Fibroblast of lung (primary cell): ENCODE results near the gene FRMD4A. TPM values are rescaled to one million over a fixed set of nuclear protein-coding genes. Genes with fewer than 3 reads are reported as not detected.

ENCODE experiments used
- DNase-seq, 2 donors: peaks; one replicate each; pipeline versions ENCODE4 v3.0.0 to v3.0.0-alpha.2; 2010; ENCODE audit warnings: low read depth in 2 of 2
- H2AFZ ChIP-seq: 2 replicates; pipeline ENCODE4 v1.5.1; 2012; ENCODE audit warnings: low read length, control low read depth, inconsistent platforms
- H3K27ac ChIP-seq: 2 replicates; pipeline ENCODE4 v1.5.1; 2011; ENCODE audit warnings: low read length, control low read depth; ENCODE audit not compliant: insufficient read depth
- H3K27me3 ChIP-seq: 2 replicates; pipeline ENCODE4 v1.5.1; 2011; ENCODE audit warnings: mild to moderate bottlenecking, low read length; ENCODE audit not compliant: control insufficient read depth, insufficient read depth
- H3K36me3 ChIP-seq: 2 replicates; pipeline ENCODE4 v1.5.1; 2011; ENCODE audit warnings: low read length; ENCODE audit not compliant: control insufficient read depth, insufficient read depth
- H3K4me1 ChIP-seq: 2 replicates; pipeline ENCODE4 v1.5.1; 2011; ENCODE audit warnings: low read length; ENCODE audit not compliant: control insufficient read depth, insufficient read depth; ENCODE audit errors: extremely low read depth
- H3K4me2 ChIP-seq: 2 replicates; pipeline ENCODE4 v1.5.1; 2011; ENCODE audit warnings: low read length, control low read depth; ENCODE audit not compliant: insufficient read depth; ENCODE audit errors: extremely low read depth
- H3K4me3 ChIP-seq, 4 experiments: fragments of 200-600 bp in 1 of 4; sonication (generic) in 1 of 4; replicated peaks in 1 of 4; 2 replicates each; pipeline ENCODE4 v1.5.1; 2011 to 2016; ENCODE audit warnings: low read length in 4 of 4, low read depth in 3 of 4, mild to moderate bottlenecking in 3 of 4, control low read depth in 2 of 4, inconsistent platforms in 1 of 4, mixed read lengths in 1 of 4; ENCODE audit not compliant: insufficient read depth in 1 of 4; ENCODE audit errors: control extremely low read depth in 1 of 4
- H3K79me2 ChIP-seq: 2 replicates; pipeline ENCODE4 v1.5.1; 2012; ENCODE audit warnings: mild to moderate bottlenecking, low read length, inconsistent platforms; ENCODE audit not compliant: control insufficient read depth, insufficient read depth
- H3K9ac ChIP-seq: 2 replicates; pipeline ENCODE4 v1.5.1; 2011; ENCODE audit warnings: mild to moderate bottlenecking, low read length, control low read depth; ENCODE audit not compliant: insufficient read depth
- H3K9me3 ChIP-seq: 2 replicates; pipeline ENCODE4 v1.5.1; 2012; ENCODE audit warnings: low read depth, low read length; ENCODE audit not compliant: control insufficient read depth, insufficient read depth
- H4K20me1 ChIP-seq: 2 replicates; pipeline ENCODE4 v1.5.1; 2011; ENCODE audit warnings: low read length; ENCODE audit not compliant: control insufficient read depth, insufficient read depth; ENCODE audit errors: extremely low read depth
- EZH2 ChIP-seq: IDR thresholded peaks from 2 replicates; pipeline ENCODE4 v1.5.1; 2012; ENCODE audit warnings: low read length, control low read depth, mild to moderate bottlenecking; ENCODE audit errors: missing control alignments
- polyA plus RNA-seq, 2 donors: library from polyadenylated mRNA; depleted of rRNA in 1 of 2; stranded (reverse) in 1 of 2; unstranded in 1 of 2; fragments of >200 nt; gene quantifications; 2 replicates each; pipeline ENCODE4 v1.2.1, GENCODE V29; 2011 to 2012; ENCODE audit warnings: missing spikeins in 1 of 2
- total RNA-seq: library from RNA; depleted of rRNA; stranded (reverse); fragments of >200 nt; gene quantifications from 2 replicates; pipeline ENCODE4 v1.2.1, GENCODE V29; 2014
- TF ChIP-seq, protein P1 (sequence below), 2 donors: IDR thresholded peaks in 1 of 2; conservative IDR thresholded peaks in 1 of 2; 1 replicate in 1 of 2; 2 replicates in 1 of 2; pipeline ENCODE4 v1.5.1; 2011 to 2012; ENCODE audit warnings: low read length in 2 of 2, control low read depth in 1 of 2, inconsistent platforms in 1 of 2, low read depth in 1 of 2, mild to moderate bottlenecking in 1 of 2

The FRMD4A gene
- total and polyA plus RNA-seq, 2 donors (not counting 1 experiment from before 2014, with no cell fraction given): 26.9 to 63.6 TPM

DNA sequence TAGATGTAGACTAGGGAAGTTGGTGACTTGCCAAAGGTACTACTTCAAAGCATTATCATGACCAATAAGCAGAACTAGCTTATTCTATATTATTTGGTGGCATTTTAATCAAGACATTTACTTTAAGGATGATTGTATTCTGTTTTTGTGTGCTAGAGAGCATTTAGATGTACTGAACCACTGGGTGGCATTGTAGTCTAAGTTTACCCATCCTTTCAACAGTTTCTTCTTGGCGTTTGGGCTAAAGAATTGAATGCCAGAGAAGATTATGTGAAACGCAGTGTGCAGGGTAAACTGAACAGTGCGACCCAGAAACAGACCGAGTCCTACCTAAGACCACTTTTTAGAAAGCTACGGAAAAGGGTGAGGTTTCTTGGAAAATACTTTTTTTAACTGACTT lies 717.2 kb downstream of the FRMD4A start:
- Histone ChIP-seq H3K4me3 (no peak overlapping the region), H3K79me2 (no peaks in the 10 kb centered on the region), H3K36me3 (peaks cover 4% of the 10 kb centered on the region), H2AFZ (no peak overlapping the region), H4K20me1 (peaks cover 2% of the 10 kb centered on the region), H3K9me3 (no peaks in the 10 kb centered on the region), H3K9ac (no peak overlapping the region), H3K27me3 (no peaks in the 10 kb centered on the region), H3K27ac (no peak overlapping the region), H3K4me1 (peaks cover 11% of the 10 kb centered on the region), H3K4me2 (no peak overlapping the region)
- TF ChIP-seq, protein P1, sequence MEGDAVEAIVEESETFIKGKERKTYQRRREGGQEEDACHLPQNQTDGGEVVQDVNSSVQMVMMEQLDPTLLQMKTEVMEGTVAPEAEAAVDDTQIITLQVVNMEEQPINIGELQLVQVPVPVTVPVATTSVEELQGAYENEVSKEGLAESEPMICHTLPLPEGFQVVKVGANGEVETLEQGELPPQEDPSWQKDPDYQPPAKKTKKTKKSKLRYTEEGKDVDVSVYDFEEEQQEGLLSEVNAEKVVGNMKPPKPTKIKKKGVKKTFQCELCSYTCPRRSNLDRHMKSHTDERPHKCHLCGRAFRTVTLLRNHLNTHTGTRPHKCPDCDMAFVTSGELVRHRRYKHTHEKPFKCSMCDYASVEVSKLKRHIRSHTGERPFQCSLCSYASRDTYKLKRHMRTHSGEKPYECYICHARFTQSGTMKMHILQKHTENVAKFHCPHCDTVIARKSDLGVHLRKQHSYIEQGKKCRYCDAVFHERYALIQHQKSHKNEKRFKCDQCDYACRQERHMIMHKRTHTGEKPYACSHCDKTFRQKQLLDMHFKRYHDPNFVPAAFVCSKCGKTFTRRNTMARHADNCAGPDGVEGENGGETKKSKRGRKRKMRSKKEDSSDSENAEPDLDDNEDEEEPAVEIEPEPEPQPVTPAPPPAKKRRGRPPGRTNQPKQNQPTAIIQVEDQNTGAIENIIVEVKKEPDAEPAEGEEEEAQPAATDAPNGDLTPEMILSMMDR (conservative IDR thresholded peaks at IDR 0.05 in 1 of 2, IDR thresholded peaks at IDR 0.05 in 1 of 2; ENCODE audit: low read depth in 1 of 2, low read length in 2 of 2): peak; percentile 53 to 60
- TF ChIP-seq EZH2: no peak
- DNase-seq: peak; percentile 53 to 79

DNA sequence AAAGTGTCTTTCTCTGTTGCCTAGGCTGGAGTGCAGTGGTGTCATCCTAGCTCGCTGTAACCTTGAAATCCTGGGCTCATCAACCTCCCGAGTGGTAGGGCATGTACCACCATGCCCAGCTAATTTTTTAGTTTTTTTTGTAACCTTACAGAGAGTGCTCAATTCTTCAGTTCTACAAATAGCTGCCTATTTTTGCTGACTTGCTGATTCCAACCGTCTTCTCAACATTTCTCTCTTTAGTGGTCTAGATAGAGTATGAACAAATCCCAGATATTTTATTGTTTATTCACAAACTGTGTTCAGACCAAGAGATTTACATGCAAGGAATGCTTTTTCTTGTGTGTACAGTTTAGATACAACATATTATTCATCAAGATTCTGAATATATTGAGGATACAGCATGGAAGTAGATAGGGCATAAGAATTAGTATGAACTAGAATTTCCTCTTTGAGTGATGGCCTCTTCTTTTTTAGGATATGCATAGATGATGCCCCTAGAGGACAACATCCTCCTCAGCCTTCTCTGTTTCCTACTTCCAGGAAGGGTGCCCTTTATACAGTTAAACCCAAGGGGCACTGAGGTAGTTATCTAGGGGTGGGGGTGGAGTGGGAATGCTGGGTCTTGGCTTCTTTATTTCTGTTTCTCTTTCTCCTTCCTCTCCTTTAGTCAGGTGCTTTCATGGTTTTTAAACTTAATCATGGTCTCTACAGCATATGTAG lies 717.9 kb downstream of the FRMD4A start:
- no peak overlapping the region for H3K4me2 ChIP-seq
- no peaks in the 10 kb centered on the region for H3K9me3 ChIP-seq
- no peak overlapping the region for H2AFZ ChIP-seq
- H3K9ac ChIP-seq: no peak overlapping the region
- H4K20me1 ChIP-seq: peaks cover 2% of the 10 kb centered on the region
- no peaks in the 10 kb centered on the region for H3K27me3 ChIP-seq
- TF ChIP-seq EZH2: no peak
- TF ChIP-seq, protein P1 (conservative IDR thresholded peaks at IDR 0.05 in 1 of 2, IDR thresholded peaks at IDR 0.05 in 1 of 2; ENCODE audit: low read depth in 1 of 2, low read length in 2 of 2): peak; percentile 5 to 7
- DNase-seq: no peak
- H3K27ac ChIP-seq: no peak overlapping the region
- H3K36me3 ChIP-seq: peaks cover 4% of the 10 kb centered on the region
- H3K4me3 ChIP-seq: no peak overlapping the region
- H3K79me2 ChIP-seq: no peaks in the 10 kb centered on the region
- peaks cover 11% of the 10 kb centered on the region for H3K4me1 ChIP-seq

DNA sequence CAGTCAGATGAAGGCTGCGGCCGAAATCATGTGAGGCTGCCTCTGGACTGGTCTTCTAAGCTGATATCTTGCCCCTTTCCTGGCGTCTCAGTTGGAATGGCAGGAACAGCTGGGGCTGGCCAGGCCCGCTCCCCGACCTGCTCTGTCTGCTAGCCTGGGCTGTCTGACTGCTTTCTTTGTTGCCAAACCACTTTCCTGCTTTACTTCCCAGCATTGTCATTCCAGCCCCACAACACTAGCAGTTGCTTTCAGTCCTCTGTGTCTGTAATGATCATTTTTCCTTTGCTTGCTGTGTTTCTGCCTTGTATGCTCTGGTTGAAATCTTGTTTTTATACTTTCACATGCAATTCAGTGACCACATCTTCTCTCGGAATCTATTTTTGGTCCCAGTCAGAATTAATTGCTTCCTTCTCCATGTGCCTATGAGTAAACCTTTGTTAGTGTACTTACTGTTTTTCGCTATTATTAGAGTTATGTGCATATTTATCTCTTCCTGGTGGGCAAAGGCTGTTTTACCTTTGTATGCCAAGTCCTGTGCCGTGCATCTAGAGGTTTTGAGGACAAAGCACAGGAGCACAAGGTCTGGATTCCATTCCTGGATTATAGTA lies 722.4 kb downstream of the FRMD4A start:
- Histone ChIP-seq H3K36me3 (peaks cover 4% of the 10 kb centered on the region), H3K4me3 (no peak overlapping the region), H3K4me2 (no peak overlapping the region), H4K20me1 (peaks cover 2% of the 10 kb centered on the region), H3K27ac (no peak overlapping the region), H3K79me2 (no peaks in the 10 kb centered on the region), H3K9ac (no peak overlapping the region), H3K27me3 (no peaks in the 10 kb centered on the region), H3K9me3 (no peaks in the 10 kb centered on the region), H2AFZ (no peak overlapping the region), H3K4me1 (no peaks in the 10 kb centered on the region)
- DNase-seq: peak in 1 of 2 donors; percentile 49
- TF ChIP-seq, protein P1 (conservative IDR thresholded peaks at IDR 0.05 in 1 of 2, IDR thresholded peaks at IDR 0.05 in 1 of 2; ENCODE audit: low read depth in 1 of 2, low read length in 2 of 2): no peak
- TF ChIP-seq EZH2: no peak
